ENCODE measurements around the gene FAM117A. TPM values are rescaled to one million over a fixed set of nuclear protein-coding genes. Genes with fewer than 3 reads are reported as not detected.
"Not testable (repeated sequence)": the region's sequence is repeated elsewhere in the genome, so short reads cannot be mapped to it uniquely, and the experiment has no call there.

Gene FAM117A
- polyA plus RNA-seq, 1 of the 3 experiments (the other 2 are of a cell fraction), result 7.8 TPM

- peaks cover 0 to 4% of the 10 kb centered on the region in 2 experiments; a peak in 1 of 4 replicates for H3K4me1 ChIP-seq (ENCODE audit: control insufficient read depth in 1 of 2, insufficient read depth in 2 of 2, low read depth in 1 of 2, low read length in 1 of 2)
- no peaks in the 10 kb centered on the region for H3K9me2 ChIP-seq
- TF ChIP-seq SIN3A (IDR thresholded peaks at IDR 0.05; ENCODE audit: borderline replicate concordance, low read depth, low read length) (no peak), POLR2AphosphoS5 (IDR thresholded peaks at IDR 0.05; ENCODE audit: low read depth, low read length) (no peak)
- ChIA-PET CTCF (interaction anchor here (0.9 to 2.7 kb wide), 4 partner anchors 19 to 171 kb away, joined by 3 to 12 read pairs (median 4); partner anchors contain the start of gene SLC35B1), POLR2A (interaction anchor here (0.6 to 0.7 kb wide), 2 partner anchors 19 to 36 kb away, joined by 3 read pairs; partner anchors contain the start of gene SLC35B1)
- 85% methylated on average over 4 of the region's 4 CpGs for WGBS (ENCODE audit: low lambda C conversion rate)
- H3K4me3 ChIP-seq (ENCODE audit: low read depth in 2 of 2, low read length in 1 of 2), result no peak overlapping the region
- no peaks in the 10 kb centered on the region for H3F3A ChIP-seq (replicated peaks; ENCODE audit: insufficient read depth)
- H3K36me3 ChIP-seq (replicated peaks in 1 of 2; ENCODE audit: control insufficient read depth in 1 of 2, insufficient read depth in 2 of 2, low read length in 1 of 2), result no peaks in the 10 kb centered on the region
- DNase-seq, result no peak
- H3K9me3 ChIP-seq, result no peaks in the 10 kb centered on the region
- no peak overlapping the region for H3K27ac ChIP-seq (ENCODE audit: low read depth in 2 of 2, low read length in 1 of 2)
- H3K9ac ChIP-seq, result no peak overlapping the region
- H4K20me1 ChIP-seq (ENCODE audit: insufficient read depth), result no peaks in the 10 kb centered on the region
- H2AFZ ChIP-seq (ENCODE audit: low read depth), result no peak overlapping the region
- H3K4me2 ChIP-seq, result no peak overlapping the region
- no peaks in the 10 kb centered on the region for H3K79me2 ChIP-seq (ENCODE audit: insufficient read depth)
- H3K27me3 ChIP-seq (ENCODE audit: insufficient read depth), result no peaks in the 10 kb centered on the region
These were observed 36.6 kb downstream of the FAM117A start for GRCh38 chr17:49727380-49727779.

- H3K4me1 ChIP-seq (ENCODE audit: control insufficient read depth in 1 of 2, insufficient read depth in 2 of 2, low read depth in 1 of 2, low read length in 1 of 2), result peaks cover 0 to 4% of the 10 kb centered on the region in 2 experiments; a peak in 1 of 4 replicates
These were observed 38.3 kb downstream of the FAM117A start for GRCh38 chr17:49725452-49726130.

GRCh38 chr17:49724552-49724951, 39.4 kb downstream of the FAM117A start:
- H3F3A ChIP-seq (replicated peaks; ENCODE audit: insufficient read depth); H4K20me1 ChIP-seq (ENCODE audit: insufficient read depth); H3K36me3 ChIP-seq (replicated peaks in 1 of 2; ENCODE audit: control insufficient read depth in 1 of 2, insufficient read depth in 2 of 2, low read length in 1 of 2); H3K4me2 ChIP-seq; POLR2A ChIA-PET; H3K9me2 ChIP-seq; H2AFZ ChIP-seq (ENCODE audit: low read depth); H3K79me2 ChIP-seq (ENCODE audit: insufficient read depth); H3K4me1 ChIP-seq (ENCODE audit: control insufficient read depth in 1 of 2, insufficient read depth in 2 of 2, low read depth in 1 of 2, low read length in 1 of 2); H3K9me3 ChIP-seq; H3K27ac ChIP-seq (ENCODE audit: low read depth in 2 of 2, low read length in 1 of 2); H3K27me3 ChIP-seq (ENCODE audit: insufficient read depth); DNase-seq; H3K4me3 ChIP-seq (ENCODE audit: low read depth in 2 of 2, low read length in 1 of 2); H3K9ac ChIP-seq: not testable (repeated sequence)
- CTCF ChIA-PET, result interaction anchor here (0.8 to 5.3 kb wide), 3 partner anchors 17 to 154 kb away, joined by 3 to 35 read pairs (median 3); partner anchors contain the start of gene SLC35B1
- 86% methylated on average over 6 of the region's 6 CpGs for WGBS (ENCODE audit: low lambda C conversion rate)

More at GRCh38 chr17:49725452-49726130, 38.3 kb downstream of the FAM117A start:
- H3F3A ChIP-seq (replicated peaks; ENCODE audit: insufficient read depth), result no peaks in the 10 kb centered on the region
- H3K27me3 ChIP-seq (ENCODE audit: insufficient read depth), result no peaks in the 10 kb centered on the region
- no peaks in the 10 kb centered on the region for H3K79me2 ChIP-seq (ENCODE audit: insufficient read depth)
- ChIA-PET CTCF (interaction anchor here (2.7 kb wide), 1 partner anchor 17 kb away, joined by 12 read pairs; the partner anchor contains the start of gene SLC35B1), POLR2A (no interaction called here)
- H3K36me3 ChIP-seq (replicated peaks in 1 of 2; ENCODE audit: control insufficient read depth in 1 of 2, insufficient read depth in 2 of 2, low read length in 1 of 2), result no peaks in the 10 kb centered on the region
- H3K27ac ChIP-seq (ENCODE audit: low read depth in 2 of 2, low read length in 1 of 2), result no peak overlapping the region
- 72% methylated on average over 7 of the region's 7 CpGs for whole genome bisulfite sequencing (ENCODE audit: low lambda C conversion rate)
- H4K20me1 ChIP-seq (ENCODE audit: insufficient read depth), result no peaks in the 10 kb centered on the region
- no peaks in the 10 kb centered on the region for H3K9me3 ChIP-seq
- H3K4me3 ChIP-seq (ENCODE audit: low read depth in 2 of 2, low read length in 1 of 2), result no peak overlapping the region
- no peak overlapping the region for H3K4me2 ChIP-seq
- H3K9me2 ChIP-seq, result no peaks in the 10 kb centered on the region
- TF ChIP-seq EP300 (IDR thresholded peaks at IDR 0.05; ENCODE audit: borderline replicate concordance in 1 of 2, low read depth in 1 of 2, low read length in 1 of 2), result no peak
- no peak for TF ChIP-seq FOXJ3 (CRISPR knock-in tag; IDR thresholded peaks at IDR 0.05)
- no peak for TF ChIP-seq POLR2AphosphoS5 (IDR thresholded peaks at IDR 0.05; ENCODE audit: low read depth, low read length)
- TF ChIP-seq RXRA (IDR thresholded peaks at IDR 0.05; ENCODE audit: borderline replicate concordance, low read depth), result no peak
- no peak for TF ChIP-seq MAX (IDR thresholded peaks at IDR 0.05; ENCODE audit: low read depth)
- TF ChIP-seq FOSL2 (IDR thresholded peaks at IDR 0.05; ENCODE audit: borderline replicate concordance, low read depth), result no peak
- no peak for TF ChIP-seq GABPA (IDR thresholded peaks at IDR 0.05; ENCODE audit: low read depth)
- TF ChIP-seq FOXM1 (IDR thresholded peaks at IDR 0.05; ENCODE audit: low read depth), result no peak
- no peak for TF ChIP-seq TAF1 (IDR thresholded peaks at IDR 0.05; ENCODE audit: borderline replicate concordance, low read depth, low read length)
- no peak for TF ChIP-seq RFX5 (IDR thresholded peaks at IDR 0.05; ENCODE audit: low read length)
- no peak for TF ChIP-seq RAD21 (IDR thresholded peaks at IDR 0.05; ENCODE audit: low read length)
- no peak for TF ChIP-seq ELF1 (IDR thresholded peaks at IDR 0.05)
- no peak for DNase-seq
- no peak overlapping the region for H3K9ac ChIP-seq
- H2AFZ ChIP-seq (ENCODE audit: low read depth), result no peak overlapping the region
